Lung (tissue), 12 donors: ENCODE measurements around the gene FAM222B. TPM values are rescaled to one million over a fixed set of nuclear protein-coding genes. Genes with fewer than 3 reads are reported as not detected.

Source experiments
- ATAC-seq: fragments of 200-7000 bp; cut with Tn5 transposase; one replicate; pipeline ENCODE4 v1.9.1; 2020; ENCODE audit warnings: moderate number of reproducible peaks; ENCODE audit not compliant: insufficient read depth, low FRiP score
- DNase-seq, 3 donors: peaks; one replicate each; pipeline ENCODE4 v3.0.0-alpha.2; 2013 to 2017
- H3K27ac ChIP-seq, 2 donors: one replicate each; pipeline ENCODE4 v1.5.1; 2013; ENCODE audit warnings: mild to moderate bottlenecking in 2 of 2, moderate library complexity in 2 of 2, control low read depth in 1 of 2, inconsistent platforms in 1 of 2, low read depth in 1 of 2, low read length in 1 of 2
- H3K27me3 ChIP-seq, 3 donors: one replicate each; pipeline ENCODE4 v1.5.1; 2013; ENCODE audit warnings: low read length in 2 of 3; ENCODE audit not compliant: control insufficient read depth in 3 of 3, insufficient read depth in 3 of 3
- H3K36me3 ChIP-seq, 4 donors: one replicate each; pipeline ENCODE4 v1.5.1; 2013; ENCODE audit warnings: low read length in 4 of 4, mild to moderate bottlenecking in 1 of 4, moderate library complexity in 1 of 4; ENCODE audit not compliant: control insufficient read depth in 4 of 4, insufficient read depth in 4 of 4
- H3K4me1 ChIP-seq, 5 donors: one replicate each; pipeline ENCODE4 v1.5.1; 2013; ENCODE audit warnings: low read length in 5 of 5, mild to moderate bottlenecking in 2 of 5, moderate library complexity in 1 of 5; ENCODE audit not compliant: control insufficient read depth in 5 of 5, insufficient read depth in 5 of 5
- H3K4me3 ChIP-seq: one replicate; pipeline ENCODE4 v1.5.1; 2013; ENCODE audit warnings: mild to moderate bottlenecking, control low read depth, moderate library complexity
- H3K9ac ChIP-seq, 2 donors: one replicate each; pipeline ENCODE4 v1.5.1; 2013; ENCODE audit warnings: low read length in 2 of 2, control low read depth in 1 of 2; ENCODE audit not compliant: insufficient read depth in 1 of 2
- H3K9me3 ChIP-seq, 4 donors: one replicate each; pipeline ENCODE4 v1.5.1; 2013; ENCODE audit warnings: low read length in 3 of 4, mild to moderate bottlenecking in 1 of 4, moderate library complexity in 1 of 4; ENCODE audit not compliant: control insufficient read depth in 4 of 4, insufficient read depth in 3 of 4
- CTCF ChIP-seq: IDR thresholded peaks from 2 replicates; pipeline ENCODE4 v1.5.1; 2012; ENCODE audit warnings: mild to moderate bottlenecking; ENCODE audit errors: control extremely low read depth, extremely low read depth
- WGBS, 2 donors: extraction: QIAGEN DNeasy Blood & Tissue Kit; methylation state at CpG; one replicate each; pipeline ENCODE4 v1.1.7; 2013; 5-methylcytosine and 5-hydroxymethylcytosine counted together
- polyA plus RNA-seq, 2 donors: library from polyadenylated mRNA; stranded (reverse); fragments of 200-250 nt; gene quantifications; one replicate each; pipeline ENCODE4 v1.2.1, GENCODE V29; 2013
- total RNA-seq, 2 donors: library from RNA; depleted of rRNA in 1 of 2; stranded (reverse); fragments of >200 nt in 1 of 2; gene quantifications; one replicate each; pipeline ENCODE4 v1.2.1, GENCODE V29; 2014 to 2021
- donor health status: control.
- donor health status: control.
- donor health status: Bipolar disorder and iron deficiency.
- donor health status: healthy.
- donor health status: DM: yes; HTN: yes; CAD: no.

The FAM222B gene
- total and polyA plus RNA-seq, 4 donors: 8.3 to 17.7 (median 9.2) TPM

- WGBS, 2 donors: 89 to 97% methylated on average over 3 of the region's 3 CpGs
Observed at GRCh38 chr17:28874750-28875149, 32.2 kb upstream of the FAM222B start.

GRCh38 chr17:28873839-28874238, 31.2 kb upstream of the FAM222B start:
- no peak overlapping the region for H3K9ac ChIP-seq
- ATAC-seq (no peak), DNase-seq (no peak)
- no peak overlapping the region for H3K4me3 ChIP-seq
- H3K27ac ChIP-seq: no peak overlapping the region
- H3K27me3 ChIP-seq: no peaks in the 10 kb centered on the region
- H3K9me3 ChIP-seq: no peaks in the 10 kb centered on the region
- 88 to 90% methylated on average over 7 of the region's 7 CpGs for WGBS, 2 donors
- no peaks in the 10 kb centered on the region for H3K4me1 ChIP-seq
- no peak for TF ChIP-seq CTCF
- peaks cover 0 to under 1% (median 0%) of the 10 kb centered on the region in 4 donors for H3K36me3 ChIP-seq

More at GRCh38 chr17:28874750-28875149, 32.2 kb upstream of the FAM222B start:
- Histone ChIP-seq H3K36me3 (peaks cover 0 to 9% (median 1%) of the 10 kb centered on the region in 4 donors), H3K4me1 (no peaks in the 10 kb centered on the region), H3K27me3 (no peaks in the 10 kb centered on the region), H3K9me3 (no peaks in the 10 kb centered on the region), H3K27ac (no peak overlapping the region), H3K9ac (no peak overlapping the region), H3K4me3 (no peak overlapping the region)
- DNase-seq (no peak), ATAC-seq (no peak)
- TF ChIP-seq CTCF: no peak

DNA sequence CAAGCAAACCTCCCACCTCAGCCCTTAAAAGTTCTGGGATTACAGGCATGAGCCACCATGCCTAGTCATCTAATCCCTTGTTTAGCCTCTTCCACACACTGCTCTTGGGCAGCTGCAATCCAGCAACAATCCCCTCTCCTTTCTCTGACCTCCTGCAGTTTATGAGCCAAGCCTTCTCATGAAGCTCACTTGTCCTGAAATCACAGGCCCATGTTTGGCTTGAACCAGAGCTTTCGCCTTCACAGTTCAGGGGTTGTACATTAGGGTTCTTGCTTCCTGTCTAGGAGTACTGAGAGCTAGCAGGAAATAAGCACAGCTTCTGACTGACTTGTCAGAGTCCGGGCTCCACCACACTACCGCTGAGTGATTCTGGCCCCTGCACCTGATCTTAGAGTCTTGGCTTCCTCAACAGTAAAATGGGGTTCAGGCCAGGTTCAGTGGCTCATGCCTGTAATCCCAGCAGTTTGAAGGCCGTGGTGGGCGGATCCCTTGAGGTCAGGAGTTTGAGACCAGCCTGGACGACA, 28.5 kb upstream of the FAM222B start:
- Histone ChIP-seq H3K9ac (no peak overlapping the region), H3K9me3 (no peaks in the 10 kb centered on the region), H3K4me1 (no peaks in the 10 kb centered on the region), H3K27me3 (no peaks in the 10 kb centered on the region), H3K4me3 (no peak overlapping the region), H3K27ac (no peak overlapping the region), H3K36me3 (no peaks in the 10 kb centered on the region)
- whole genome bisulfite sequencing, 2 donors: 55 to 73% methylated on average over 6 of the region's 6 CpGs
- no peak for DNase-seq
- TF ChIP-seq CTCF: no peak
- no peak for ATAC-seq

- ATAC-seq: no peak
- H3K36me3 ChIP-seq: no peaks in the 10 kb centered on the region
- TF ChIP-seq CTCF: no peak
- 86 to 95% methylated on average over 7 of the region's 7 CpGs for WGBS, 2 donors
- no peak for DNase-seq
- H3K9ac ChIP-seq: no peak overlapping the region
- no peak overlapping the region for H3K4me3 ChIP-seq
- no peaks in the 10 kb centered on the region for H3K27me3 ChIP-seq
- H3K9me3 ChIP-seq: no peaks in the 10 kb centered on the region
- H3K4me1 ChIP-seq: no peaks in the 10 kb centered on the region
- no peak overlapping the region for H3K27ac ChIP-seq
Observed at GRCh38 chr17:28867276-28867675, 24.7 kb upstream of the FAM222B start.
